ENCODE results near the gene HNF1B. TPM values are rescaled to one million over a fixed set of nuclear protein-coding genes. Genes with fewer than 3 reads are reported as not detected.

The HNF1B gene
- total RNA-seq, 1 donor: not detected

GRCh38 chr17:37708008-37708615 is 36.7 kb downstream of the HNF1B start:
- Histone ChIP-seq H3K79me2 (ENCODE audit: insufficient read depth, low read length) (no peaks in the 10 kb centered on the region), H3K36me3 (ENCODE audit: insufficient read depth, low read length) (no peaks in the 10 kb centered on the region), H3K9me3 (ENCODE audit: low read depth, low read length) (no peaks in the 10 kb centered on the region), H3K27ac (ENCODE audit: low read depth, low read length) (no peak overlapping the region), H2AFZ (ENCODE audit: low read length) (no peak overlapping the region), H3K4me3 (ENCODE audit: insufficient read depth, low read length) (no peak overlapping the region), H3K4me1 (ENCODE audit: insufficient read depth, low read length) (no peaks in the 10 kb centered on the region), H3K27me3 (ENCODE audit: insufficient read depth, low read length) (peaks cover 28% of the 10 kb centered on the region), H4K20me1 (ENCODE audit: insufficient read depth, low read length) (no peaks in the 10 kb centered on the region), H3K4me2 (ENCODE audit: insufficient read depth, low read length) (no peak overlapping the region)
- no peak for DNase-seq (ENCODE audit: insufficient read length, low spot score, missing footprints)
- TF ChIP-seq, protein P1, sequence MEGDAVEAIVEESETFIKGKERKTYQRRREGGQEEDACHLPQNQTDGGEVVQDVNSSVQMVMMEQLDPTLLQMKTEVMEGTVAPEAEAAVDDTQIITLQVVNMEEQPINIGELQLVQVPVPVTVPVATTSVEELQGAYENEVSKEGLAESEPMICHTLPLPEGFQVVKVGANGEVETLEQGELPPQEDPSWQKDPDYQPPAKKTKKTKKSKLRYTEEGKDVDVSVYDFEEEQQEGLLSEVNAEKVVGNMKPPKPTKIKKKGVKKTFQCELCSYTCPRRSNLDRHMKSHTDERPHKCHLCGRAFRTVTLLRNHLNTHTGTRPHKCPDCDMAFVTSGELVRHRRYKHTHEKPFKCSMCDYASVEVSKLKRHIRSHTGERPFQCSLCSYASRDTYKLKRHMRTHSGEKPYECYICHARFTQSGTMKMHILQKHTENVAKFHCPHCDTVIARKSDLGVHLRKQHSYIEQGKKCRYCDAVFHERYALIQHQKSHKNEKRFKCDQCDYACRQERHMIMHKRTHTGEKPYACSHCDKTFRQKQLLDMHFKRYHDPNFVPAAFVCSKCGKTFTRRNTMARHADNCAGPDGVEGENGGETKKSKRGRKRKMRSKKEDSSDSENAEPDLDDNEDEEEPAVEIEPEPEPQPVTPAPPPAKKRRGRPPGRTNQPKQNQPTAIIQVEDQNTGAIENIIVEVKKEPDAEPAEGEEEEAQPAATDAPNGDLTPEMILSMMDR (IDR thresholded peaks at IDR 0.05; ENCODE audit: extremely low read depth, low read depth, low read length): no peak

DNA sequence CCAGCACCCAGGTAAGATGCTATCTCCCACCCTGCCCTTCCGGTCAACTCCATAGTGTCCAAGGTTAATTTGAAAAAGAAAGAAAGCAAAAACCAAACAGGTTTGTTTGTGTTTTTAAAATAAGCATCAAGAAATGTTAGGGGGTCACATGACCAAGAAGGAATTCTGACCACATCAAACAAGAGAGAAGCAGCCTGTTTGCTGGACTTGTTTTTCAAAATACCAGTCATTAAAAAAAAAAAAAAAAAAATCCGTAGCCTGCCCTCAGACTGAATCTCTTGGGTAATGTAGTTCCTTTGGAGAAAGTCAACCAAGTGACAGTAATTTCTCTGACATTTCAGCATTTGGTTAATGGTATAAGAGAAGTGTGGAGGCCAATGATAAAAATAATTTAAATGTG is 38.4 kb downstream of the HNF1B start:
- H3K4me3 ChIP-seq (ENCODE audit: insufficient read depth, low read length): no peak overlapping the region
- H2AFZ ChIP-seq (ENCODE audit: low read length): no peak overlapping the region
- H3K9me3 ChIP-seq (ENCODE audit: low read depth, low read length): no peaks in the 10 kb centered on the region
- no peak for DNase-seq (ENCODE audit: insufficient read length, low spot score, missing footprints)
- no peaks in the 10 kb centered on the region for H4K20me1 ChIP-seq (ENCODE audit: insufficient read depth, low read length)
- no peaks in the 10 kb centered on the region for H3K79me2 ChIP-seq (ENCODE audit: insufficient read depth, low read length)
- TF ChIP-seq, protein P1 (IDR thresholded peaks at IDR 0.05; ENCODE audit: extremely low read depth, low read depth, low read length): no peak
- no peaks in the 10 kb centered on the region for H3K36me3 ChIP-seq (ENCODE audit: insufficient read depth, low read length)
- no peaks in the 10 kb centered on the region for H3K4me1 ChIP-seq (ENCODE audit: insufficient read depth, low read length)
- H3K27ac ChIP-seq (ENCODE audit: low read depth, low read length): no peak overlapping the region
- peaks cover 23% of the 10 kb centered on the region for H3K27me3 ChIP-seq (ENCODE audit: insufficient read depth, low read length)
- H3K4me2 ChIP-seq (ENCODE audit: insufficient read depth, low read length): no peak overlapping the region

DNA sequence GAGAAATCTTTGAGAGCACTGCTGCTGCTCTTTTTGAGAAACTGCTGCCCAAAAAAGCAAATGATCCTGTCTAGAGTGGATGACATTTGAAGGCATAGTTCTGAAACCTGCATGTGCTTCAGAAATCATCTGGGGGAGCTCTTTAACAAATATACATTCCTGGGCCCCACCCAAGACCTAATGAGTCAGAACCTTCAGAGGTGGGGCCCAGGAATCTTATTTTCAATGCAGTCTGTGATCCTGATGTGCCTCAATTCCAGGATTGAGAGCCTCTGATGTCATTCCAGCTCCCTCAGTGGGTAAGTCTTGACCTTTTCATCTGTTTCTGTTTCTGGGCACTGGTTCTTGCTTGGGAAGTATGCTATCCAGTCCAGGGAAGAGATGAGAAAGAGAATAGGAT is 42.3 kb downstream of the HNF1B start:
- Histone ChIP-seq H3K4me1 (ENCODE audit: insufficient read depth, low read length) (no peaks in the 10 kb centered on the region), H3K4me2 (ENCODE audit: insufficient read depth, low read length) (no peak overlapping the region), H3K4me3 (ENCODE audit: insufficient read depth, low read length) (no peak overlapping the region), H3K36me3 (ENCODE audit: insufficient read depth, low read length) (no peaks in the 10 kb centered on the region), H3K79me2 (ENCODE audit: insufficient read depth, low read length) (no peaks in the 10 kb centered on the region), H3K27ac (ENCODE audit: low read depth, low read length) (no peak overlapping the region), H2AFZ (ENCODE audit: low read length) (no peak overlapping the region), H3K9me3 (ENCODE audit: low read depth, low read length) (no peaks in the 10 kb centered on the region), H3K27me3 (ENCODE audit: insufficient read depth, low read length) (peaks cover 11% of the 10 kb centered on the region), H4K20me1 (ENCODE audit: insufficient read depth, low read length) (no peaks in the 10 kb centered on the region)
- TF ChIP-seq, protein P1 (IDR thresholded peaks at IDR 0.05; ENCODE audit: extremely low read depth, low read depth, low read length): no peak
- no peak for DNase-seq (ENCODE audit: insufficient read length, low spot score, missing footprints)

DNA sequence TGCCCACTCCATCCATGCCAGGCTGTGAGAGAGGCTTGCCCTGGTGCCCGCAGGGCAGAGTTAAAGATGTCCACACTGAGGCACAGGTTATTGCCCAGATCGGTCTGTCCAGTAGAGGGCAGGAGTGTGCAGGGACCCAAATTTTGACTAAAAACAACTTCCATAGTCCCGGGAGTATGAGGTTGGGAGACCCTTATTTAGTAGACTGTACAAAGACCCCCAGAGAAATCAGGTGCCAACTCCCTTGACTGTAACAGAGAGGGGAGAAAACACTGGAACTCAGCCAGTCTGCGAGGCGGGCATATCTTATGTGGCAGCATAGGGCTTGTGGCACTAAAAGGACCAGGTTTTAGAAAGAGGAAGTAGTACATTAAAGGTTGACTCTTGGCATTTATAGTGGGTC is 43.4 kb downstream of the HNF1B start:
- H3K27me3 ChIP-seq (ENCODE audit: insufficient read depth, low read length): peaks cover 7% of the 10 kb centered on the region

More for the DNA sequence above, 43.4 kb downstream of the HNF1B start:
- Histone ChIP-seq H3K4me3 (ENCODE audit: insufficient read depth, low read length) (no peak overlapping the region), H3K4me2 (ENCODE audit: insufficient read depth, low read length) (no peak overlapping the region), H3K9me3 (ENCODE audit: low read depth, low read length) (no peaks in the 10 kb centered on the region), H4K20me1 (ENCODE audit: insufficient read depth, low read length) (no peaks in the 10 kb centered on the region), H3K36me3 (ENCODE audit: insufficient read depth, low read length) (no peaks in the 10 kb centered on the region), H2AFZ (ENCODE audit: low read length) (no peak overlapping the region), H3K79me2 (ENCODE audit: insufficient read depth, low read length) (no peaks in the 10 kb centered on the region), H3K4me1 (ENCODE audit: insufficient read depth, low read length) (no peaks in the 10 kb centered on the region), H3K27ac (ENCODE audit: low read depth, low read length) (no peak overlapping the region)
- DNase-seq (ENCODE audit: insufficient read length, low spot score, missing footprints): no peak
- TF ChIP-seq, protein P1 (IDR thresholded peaks at IDR 0.05; ENCODE audit: extremely low read depth, low read depth, low read length): peak; percentile 86

Measured in osteoblast (primary cell).